ENCODE data around the gene RANBP3.
"Not testable (repeated sequence)": the region's sequence is repeated elsewhere in the genome, so short reads cannot be mapped to it uniquely, and the experiment has no call there.

The RANBP3 gene

GRCh38 chr19:5877882-5878281, 100.1 kb downstream of the RANBP3 start:
- no peak for DNase-seq

- DNase-seq: no peak
These were observed 100.5 kb downstream of the RANBP3 start for GRCh38 chr19:5877427-5877826.

- DNase-seq: not testable (repeated sequence)
These were observed 103.4 kb downstream of the RANBP3 start for GRCh38 chr19:5874496-5874895.

- DNase-seq: no peak
These were observed 104.2 kb downstream of the RANBP3 start for GRCh38 chr19:5873617-5874199.

- DNase-seq: no peak
These were observed 107.0 kb downstream of the RANBP3 start for GRCh38 chr19:5870986-5871394.

- DNase-seq: no peak
These were observed 110.5 kb downstream of the RANBP3 start for GRCh38 chr19:5867201-5868136.
